Lower leg skin (tissue), 4 donors: ENCODE measurements around the gene PARVG. TPM values are rescaled to one million over a fixed set of nuclear protein-coding genes. Genes with fewer than 3 reads are reported as not detected.

ENCODE experiments used
- DNase-seq, 2 donors: peaks; one replicate each; pipeline ENCODE4 v3.0.0-alpha.2; 2019; ENCODE audit warnings: low spot score in 2 of 2
- H3K4me3 ChIP-seq: fragments of 200-600 bp; sonication (generic); 2 replicates; pipeline ENCODE4 v1.5.1; 2017; ENCODE audit warnings: mild to moderate bottlenecking, low read depth; ENCODE audit not compliant: poor library complexity, severe bottlenecking
- CTCF ChIP-seq, 3 donors: fragments of 450-650 bp; IDR thresholded peaks; one replicate each; pipeline ENCODE4 v1.5.1; 2016; ENCODE audit warnings: antibody characterized with exemption in 3 of 3, mild to moderate bottlenecking in 3 of 3, moderate library complexity in 2 of 3
- POLR2A ChIP-seq, 2 donors: fragments of 450-650 bp; IDR thresholded peaks; one replicate each; pipeline ENCODE4 v1.6.1; 2016 to 2017; ENCODE audit warnings: antibody characterized with exemption in 2 of 2, mild to moderate bottlenecking in 1 of 2, moderate library complexity in 1 of 2
- WGBS, 2 donors: methylation state at CpG; one replicate each; pipeline ENCODE4 v1.1.5; 2018; 5-methylcytosine and 5-hydroxymethylcytosine counted together
- intact Hi-C: fragments of 100-400 bp; cut with DNase I; formaldehyde crosslinking; loops from one replicate; pipeline ENCODE4 v1.15.0; 2023; ENCODE audit warnings: low total_unique reads
- total RNA-seq, 4 donors: library from RNA; depleted of rRNA; stranded (reverse); fragments of >200 nt; gene quantifications; one replicate each; pipeline ENCODE4 v1.1.0, GENCODE V29; 2016

The PARVG gene
- total RNA-seq, 4 donors from 2014 or later = 2.0 to 11.1 (median 4.5) TPM

GRCh38 chr22:44166498-44167276, 14.0 kb upstream of the PARVG start:
- intact Hi-C loops = no loop called here
- 88 to 89% methylated on average over 19 of the region's 20 CpGs for WGBS, 2 donors
- H3K4me3 ChIP-seq = no peak overlapping the region
- no peak for DNase-seq
- TF ChIP-seq CTCF (IDR thresholded peaks at IDR 0.05) = no peak
- TF ChIP-seq POLR2A (IDR thresholded peaks at IDR 0.05) = no peak

- 60 to 84% methylated on average over 5 to 10 of the region's 12 CpGs for WGBS, 2 donors
- H3K4me3 ChIP-seq = no peak overlapping the region
- intact Hi-C loops = no loop called here
- TF ChIP-seq CTCF (IDR thresholded peaks at IDR 0.05) = no peak
- TF ChIP-seq POLR2A (IDR thresholded peaks at IDR 0.05) = no peak
- DNase-seq = no peak
These were observed 13.2 kb upstream of the PARVG start for GRCh38 chr22:44167501-44167900.

- intact Hi-C loops = no loop called here
- no peak overlapping the region for H3K4me3 ChIP-seq
- 53 to 65% methylated on average over 13 of the region's 13 CpGs for WGBS, 2 donors
- no peak for DNase-seq
- no peak for TF ChIP-seq CTCF (IDR thresholded peaks at IDR 0.05)
- no peak for TF ChIP-seq POLR2A (IDR thresholded peaks at IDR 0.05)
These were observed 12.5 kb upstream of the PARVG start for GRCh38 chr22:44168206-44168605.

GRCh38 chr22:44170470-44170869, 10.3 kb upstream of the PARVG start:
- 87 to 94% methylated on average over 11 of the region's 11 CpGs for WGBS, 2 donors
- TF ChIP-seq CTCF (IDR thresholded peaks at IDR 0.05) (no peak), POLR2A (IDR thresholded peaks at IDR 0.05) (no peak)
- no peak overlapping the region for H3K4me3 ChIP-seq
- no peak for DNase-seq
- intact Hi-C loops = no loop called here

- no peak for DNase-seq
- TF ChIP-seq CTCF (IDR thresholded peaks at IDR 0.05) = no peak
- intact Hi-C loops = no loop called here
- 77 to 82% methylated on average over 6 of the region's 6 CpGs for WGBS, 2 donors
- H3K4me3 ChIP-seq = no peak overlapping the region
These were observed 9.2 kb upstream of the PARVG start for GRCh38 chr22:44171561-44171960.
